Upper lobe of right lung (tissue), 1 donor: ENCODE measurements around the gene HTT. TPM values are rescaled to one million over a fixed set of nuclear protein-coding genes. Genes with fewer than 3 reads are reported as not detected.

Experiments used
- ATAC-seq: fragments of 200-7000 bp; cut with Tn5 transposase; one replicate; pipeline ENCODE4 v1.9.1; 2020; ENCODE audit warnings: mild to moderate bottlenecking, moderate library complexity
- DNase-seq: peaks from one replicate; pipeline ENCODE4 v3.0.0-alpha.2; 2020
- H3K27ac ChIP-seq: fragments of 200-600 bp; one replicate; pipeline ENCODE4 v1.8.0; 2022
- H3K27me3 ChIP-seq: fragments of 200-600 bp; one replicate; pipeline ENCODE4 v1.8.0; 2022; ENCODE audit warnings: mild to moderate bottlenecking
- H3K36me3 ChIP-seq: fragments of 200-600 bp; one replicate; pipeline ENCODE4 v1.8.0; 2022
- H3K4me1 ChIP-seq: fragments of 200-600 bp; one replicate; pipeline ENCODE4 v1.8.0; 2022
- H3K4me3 ChIP-seq: fragments of 200-600 bp; one replicate; pipeline ENCODE4 v1.8.0; 2022; ENCODE audit warnings: mild to moderate bottlenecking
- H3K9me3 ChIP-seq: fragments of 200-600 bp; one replicate; pipeline ENCODE4 v1.8.0; 2022
- intact Hi-C: fragments of 100-400 bp; cut with DNase I; formaldehyde crosslinking; loops from one replicate; pipeline ENCODE4 v1.11.0; 2022
- total RNA-seq: library from RNA; stranded (reverse); fragmentation: NEBNext Ultra II Directional; extraction: Animal tissue kit (Norgen Biotek cat#: 25700); gene quantifications from one replicate; pipeline ENCODE4 v1.2.1, GENCODE V29; 2021
- TF ChIP-seq, protein P1 (sequence below): fragments of 200-600 bp; IDR thresholded peaks from one replicate; pipeline ENCODE4 v1.8.0; 2022; ENCODE audit warnings: antibody characterized with exemption
- donor health status: DM: no; HTN: yes; CAD: no; lungs with severe emphysema.

Gene HTT
- total RNA-seq, 1 donor from 2014 or later, result 73.6 TPM

DNA sequence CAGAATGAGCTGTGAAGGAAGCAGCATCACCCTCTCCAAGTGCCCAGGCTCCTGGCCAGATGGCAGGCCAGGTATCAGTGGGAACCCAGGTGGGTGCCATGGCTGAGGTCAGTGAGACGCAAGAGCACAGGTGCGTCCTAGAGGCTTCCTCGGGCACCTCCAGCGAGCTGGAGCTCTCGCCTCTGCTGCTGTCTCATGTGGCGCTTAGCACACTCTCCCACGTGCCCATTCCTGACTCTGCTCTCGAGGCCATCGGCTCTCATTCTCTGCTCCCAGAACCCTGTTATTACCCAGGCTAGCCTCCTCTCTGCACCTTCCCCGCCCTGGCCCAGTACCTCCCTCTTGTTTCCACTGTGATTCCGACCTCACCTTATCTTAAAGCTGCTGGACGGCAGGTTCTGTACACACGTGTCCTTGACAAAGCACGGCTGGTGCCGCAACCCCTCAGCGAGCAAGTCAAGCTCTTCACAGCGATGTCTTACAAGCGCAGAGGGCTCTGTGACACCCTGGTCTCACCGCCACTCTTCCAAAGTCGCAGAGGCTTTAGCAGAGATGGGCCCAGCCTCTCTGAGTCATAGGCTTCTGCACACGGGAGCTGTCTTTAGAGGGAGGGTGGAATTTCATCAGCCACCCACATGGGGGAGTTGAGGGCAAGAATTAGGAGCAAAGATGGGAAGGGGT lies 159.1 kb downstream of the HTT start:
- TF ChIP-seq, protein P1, sequence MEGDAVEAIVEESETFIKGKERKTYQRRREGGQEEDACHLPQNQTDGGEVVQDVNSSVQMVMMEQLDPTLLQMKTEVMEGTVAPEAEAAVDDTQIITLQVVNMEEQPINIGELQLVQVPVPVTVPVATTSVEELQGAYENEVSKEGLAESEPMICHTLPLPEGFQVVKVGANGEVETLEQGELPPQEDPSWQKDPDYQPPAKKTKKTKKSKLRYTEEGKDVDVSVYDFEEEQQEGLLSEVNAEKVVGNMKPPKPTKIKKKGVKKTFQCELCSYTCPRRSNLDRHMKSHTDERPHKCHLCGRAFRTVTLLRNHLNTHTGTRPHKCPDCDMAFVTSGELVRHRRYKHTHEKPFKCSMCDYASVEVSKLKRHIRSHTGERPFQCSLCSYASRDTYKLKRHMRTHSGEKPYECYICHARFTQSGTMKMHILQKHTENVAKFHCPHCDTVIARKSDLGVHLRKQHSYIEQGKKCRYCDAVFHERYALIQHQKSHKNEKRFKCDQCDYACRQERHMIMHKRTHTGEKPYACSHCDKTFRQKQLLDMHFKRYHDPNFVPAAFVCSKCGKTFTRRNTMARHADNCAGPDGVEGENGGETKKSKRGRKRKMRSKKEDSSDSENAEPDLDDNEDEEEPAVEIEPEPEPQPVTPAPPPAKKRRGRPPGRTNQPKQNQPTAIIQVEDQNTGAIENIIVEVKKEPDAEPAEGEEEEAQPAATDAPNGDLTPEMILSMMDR, result no peak
- H3K27ac ChIP-seq, result no peak overlapping the region
- H3K36me3 ChIP-seq, result peaks cover 97% of the 10 kb centered on the region
- no peak for DNase-seq
- no peaks in the 10 kb centered on the region for H3K9me3 ChIP-seq
- no peak for ATAC-seq
- no peak overlapping the region for H3K4me3 ChIP-seq
- no peaks in the 10 kb centered on the region for H3K4me1 ChIP-seq
- no peaks in the 10 kb centered on the region for H3K27me3 ChIP-seq
- intact Hi-C loops, result no loop called here

DNA sequence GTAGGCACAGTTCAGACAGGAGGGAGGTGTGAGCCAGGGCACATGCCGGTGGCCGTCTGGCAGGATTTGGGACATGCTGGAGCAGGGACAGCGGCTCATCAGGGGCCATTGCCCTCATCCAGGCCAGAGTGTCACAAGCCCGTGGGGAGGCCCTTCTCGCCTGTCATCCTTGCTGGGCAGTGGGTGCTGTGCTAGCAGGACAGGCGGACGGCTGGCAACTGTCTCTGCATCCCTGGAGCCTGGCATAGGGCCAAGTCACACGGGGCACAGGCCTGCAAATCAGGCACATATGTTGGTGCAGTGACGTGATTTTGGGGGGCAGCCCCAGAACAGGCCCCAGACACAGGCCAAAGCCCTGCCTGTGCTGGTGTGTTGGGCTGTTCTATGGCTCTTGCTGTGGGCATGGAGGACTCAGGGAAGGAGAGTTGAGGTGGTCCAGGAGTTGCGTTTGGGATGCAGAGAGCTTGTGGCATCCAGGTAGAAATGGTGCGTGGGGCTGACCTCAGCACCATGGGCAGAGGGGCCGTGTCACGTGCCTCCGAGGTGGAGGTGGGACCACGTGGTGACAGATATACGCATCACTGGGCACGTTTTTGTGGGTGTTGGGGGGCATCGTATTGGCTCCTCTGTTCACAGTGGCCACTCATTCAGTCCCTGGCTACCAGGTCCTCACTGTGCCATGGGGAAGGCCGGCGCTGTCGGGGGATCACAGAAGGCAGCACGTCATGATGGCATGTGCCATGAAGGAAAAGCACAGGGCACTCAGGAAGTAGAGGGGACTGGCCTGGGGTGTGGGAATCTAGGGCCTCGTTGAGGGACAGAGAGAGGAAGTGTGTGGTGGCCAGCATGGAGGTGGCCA lies 159.9 kb downstream of the HTT start:
- no peaks in the 10 kb centered on the region for H3K27me3 ChIP-seq
- intact Hi-C loops, result no loop called here
- H3K36me3 ChIP-seq, result peaks cover 97% of the 10 kb centered on the region
- H3K4me1 ChIP-seq, result no peaks in the 10 kb centered on the region
- no peak for ATAC-seq
- no peak overlapping the region for H3K27ac ChIP-seq
- no peak overlapping the region for H3K4me3 ChIP-seq
- DNase-seq, result no peak
- H3K9me3 ChIP-seq, result no peaks in the 10 kb centered on the region
- TF ChIP-seq, protein P1, result no peak

DNA sequence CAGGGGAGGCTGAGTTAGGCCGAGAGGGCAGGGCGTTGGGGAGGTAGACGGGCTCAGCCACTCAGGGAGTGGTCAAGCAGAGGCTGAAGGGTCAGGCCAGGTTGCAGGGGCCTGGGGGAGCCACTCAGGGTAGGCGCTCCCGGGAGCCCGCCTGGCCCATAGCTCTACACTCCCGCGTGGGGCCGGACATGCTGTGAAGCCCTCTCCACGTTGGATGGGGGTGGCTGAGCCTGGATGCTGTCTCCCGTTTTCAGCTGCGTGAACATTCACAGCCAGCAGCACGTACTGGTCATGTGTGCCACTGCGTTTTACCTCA lies 160.5 kb downstream of the HTT start:
- Histone ChIP-seq H3K27me3 (no peaks in the 10 kb centered on the region), H3K36me3 (peaks cover 97% of the 10 kb centered on the region), H3K9me3 (no peaks in the 10 kb centered on the region), H3K27ac (no peak overlapping the region), H3K4me1 (no peaks in the 10 kb centered on the region), H3K4me3 (no peak overlapping the region)
- ATAC-seq, result no peak
- TF ChIP-seq, protein P1, result no peak
- DNase-seq, result no peak
- intact Hi-C loops, result no loop called here

DNA sequence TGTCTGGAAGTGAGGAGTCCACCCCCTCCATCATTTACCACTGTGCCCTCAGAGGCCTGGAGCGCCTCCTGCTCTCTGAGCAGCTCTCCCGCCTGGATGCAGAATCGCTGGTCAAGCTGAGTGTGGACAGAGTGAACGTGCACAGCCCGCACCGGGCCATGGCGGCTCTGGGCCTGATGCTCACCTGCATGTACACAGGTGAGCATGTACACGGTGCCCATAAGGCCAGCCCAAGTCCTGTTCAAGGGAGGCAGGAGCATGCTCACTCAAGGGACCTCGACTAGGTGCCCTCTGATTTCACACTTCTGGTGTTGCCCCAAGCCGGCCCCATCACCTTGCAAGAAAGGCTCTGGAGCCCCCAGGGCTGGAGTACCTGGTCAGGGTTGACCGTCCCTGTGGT lies 161.1 kb downstream of the HTT start:
- no peaks in the 10 kb centered on the region for H3K27me3 ChIP-seq
- DNase-seq (no peak), ATAC-seq (no peak)
- TF ChIP-seq, protein P1, result no peak
- no peaks in the 10 kb centered on the region for H3K9me3 ChIP-seq
- intact Hi-C loops, result no loop called here
- no peaks in the 10 kb centered on the region for H3K4me1 ChIP-seq
- no peak overlapping the region for H3K27ac ChIP-seq
- H3K36me3 ChIP-seq, result peaks cover 97% of the 10 kb centered on the region
- no peak overlapping the region for H3K4me3 ChIP-seq

DNA sequence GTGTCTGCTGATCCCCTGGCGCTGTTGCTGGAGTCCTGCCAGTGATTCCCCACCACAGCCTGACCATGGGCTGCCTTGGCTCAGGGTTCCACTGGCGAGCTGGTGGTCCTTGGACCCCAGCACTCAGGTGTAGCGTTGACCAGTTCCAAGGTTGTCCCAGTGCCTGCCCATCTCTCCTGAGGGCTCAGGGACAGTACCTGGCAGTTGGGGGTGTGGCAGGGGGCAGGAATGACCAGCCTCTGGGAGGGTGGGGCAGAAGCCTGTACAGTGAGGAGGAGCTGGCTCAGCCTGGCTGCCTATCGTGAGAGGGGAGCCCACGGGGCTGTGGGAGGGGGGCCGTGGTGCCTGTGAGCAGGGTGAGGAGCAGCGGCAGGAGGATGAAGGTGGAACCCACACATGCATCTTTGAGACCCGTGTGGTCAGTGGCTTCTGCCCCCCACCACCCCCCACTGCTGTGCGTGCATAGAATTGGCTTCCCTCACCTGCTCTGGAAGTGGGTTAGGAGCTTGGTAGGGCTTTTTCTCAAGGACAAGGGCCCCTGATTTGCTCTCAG lies 161.9 kb downstream of the HTT start:
- H3K4me3 ChIP-seq, result no peak overlapping the region
- H3K9me3 ChIP-seq, result no peaks in the 10 kb centered on the region
- no peaks in the 10 kb centered on the region for H3K4me1 ChIP-seq
- TF ChIP-seq, protein P1, result no peak
- intact Hi-C loops, result no loop called here
- peaks cover 96% of the 10 kb centered on the region for H3K36me3 ChIP-seq
- no peak overlapping the region for H3K27ac ChIP-seq
- no peaks in the 10 kb centered on the region for H3K27me3 ChIP-seq
- DNase-seq (no peak), ATAC-seq (no peak)
